Measurements from ENCODE around the gene SETD5. TPM values are rescaled to one million over a fixed set of nuclear protein-coding genes. Genes with fewer than 3 reads are reported as not detected.

Gene SETD5
- total RNA-seq, 2 donors from 2014 or later: 107 to 148 TPM

- H3K27ac Mint-ChIP-seq: no peak overlapping the region
- H3K4me3 Mint-ChIP-seq: no peak overlapping the region
- no peak for ATAC-seq (replicated peaks)
- H3K27me3 Mint-ChIP-seq: peaks cover 4% of the 10 kb centered on the region
- no peaks in the 10 kb centered on the region for H3K9me3 Mint-ChIP-seq
- no peaks in the 10 kb centered on the region for H3K4me1 Mint-ChIP-seq
- no peaks in the 10 kb centered on the region for H3K36me3 Mint-ChIP-seq (ENCODE audit: low read depth)
Measured at GRCh38 chr3:9514956-9515355, 117.5 kb downstream of the SETD5 start.

- Mint-ChIP-seq H3K4me3 (no peak overlapping the region), H3K36me3 (ENCODE audit: low read depth) (no peaks in the 10 kb centered on the region), H3K4me1 (no peaks in the 10 kb centered on the region), H3K9me3 (no peaks in the 10 kb centered on the region), H3K27me3 (peaks cover 34% of the 10 kb centered on the region), H3K27ac (no peak overlapping the region)
- no peak for ATAC-seq (replicated peaks)
Measured at GRCh38 chr3:9525078-9525477, 127.7 kb downstream of the SETD5 start.

Other genes starting within 250 kb of the SETD5 start
- gene SRGAP3, start 148.0 kb upstream of the SETD5 start, total RNA-seq: 1 to 10 TPM in 1 of 2 donors, under 1 TPM in 1; 0.97 to 3.9 TPM
- gene THUMPD3, start 34.6 kb upstream of the SETD5 start, total RNA-seq: 10 to 100 TPM; 46.2 to 53.9 TPM
- gene LHFPL4, start 156.2 kb downstream of the SETD5 start, total RNA-seq: not detected

Measured in activated T-helper 17 cell treated with anti-CD3 and anti-CD28 coated beads, Interleukin-2, amount 50 U/mL, for 72 hours (primary cell).